A549 (cell line): Measurements from ENCODE around the gene PADI2.

Source experiments
- CTCF ChIP-seq: fragments of >200 bp; sonication (Bioruptor Twin); formaldehyde crosslinking; IDR thresholded peaks from 3 replicates; pipeline ENCODE4 v1.5.1; 2016
- RAD21 ChIP-seq, 2 experiments: fragments of >200 bp in 1 of 2; sonication (Bioruptor Twin) in 1 of 2; formaldehyde crosslinking in 1 of 2; IDR thresholded peaks in 1 of 2; conservative IDR thresholded peaks in 1 of 2; 2 replicates in 1 of 2; 3 replicates in 1 of 2; pipeline ENCODE4 v1.6.1; 2012 to 2018; ENCODE audit warnings: inconsistent platforms in 1 of 2
- RFX5 ChIP-seq: fragments of 450-650 bp; IDR thresholded peaks from 2 replicates; pipeline ENCODE4 v1.7.1; 2014; ENCODE audit warnings: antibody characterized with exemption, mild to moderate bottlenecking, moderate library complexity

DNA sequence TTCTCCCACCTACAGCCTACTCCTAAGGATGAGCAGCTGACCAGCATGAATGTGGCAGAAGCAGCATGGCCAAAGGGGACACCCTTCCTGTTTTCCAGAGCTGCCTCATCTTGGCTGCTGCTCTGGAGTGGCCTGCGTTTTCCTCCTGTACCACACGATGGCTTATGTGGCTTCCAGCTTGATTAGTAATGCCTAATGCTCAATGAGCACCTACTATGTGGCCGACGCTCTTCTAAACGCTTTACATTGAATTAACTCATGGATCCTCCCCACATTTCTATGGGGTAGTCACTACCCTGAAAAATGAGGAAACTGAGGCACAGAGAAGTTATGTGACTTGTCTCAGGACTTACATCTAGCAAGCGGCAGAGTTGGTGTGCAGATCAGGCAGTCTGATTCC lies 47.5 kb downstream of the PADI2 start:
- TF ChIP-seq RAD21 (conservative IDR thresholded peaks at IDR 0.05 in 1 of 2, IDR thresholded peaks at IDR 0.05 in 1 of 2): no peak
- no peak for TF ChIP-seq RFX5
- no peak for TF ChIP-seq CTCF
